ENCODE results near the gene FOXP1.

FOXP1 gene

GRCh38 chr3:71225002-71225684, 358.4 kb downstream of the FOXP1 start:
- DNase-seq: no peak

- no peak for DNase-seq
These were observed 363.5 kb downstream of the FOXP1 start for GRCh38 chr3:71219744-71220638.

GRCh38 chr3:71218508-71218907, 365.0 kb downstream of the FOXP1 start:
- no peak for DNase-seq

- no peak for DNase-seq
These were observed 365.8 kb downstream of the FOXP1 start for GRCh38 chr3:71217640-71218222.

- no peak for DNase-seq
These were observed 368.2 kb downstream of the FOXP1 start for GRCh38 chr3:71215351-71215750.

GRCh38 chr3:71214797-71215196, 368.7 kb downstream of the FOXP1 start:
- no peak for DNase-seq

- no peak for DNase-seq
These were observed 369.5 kb downstream of the FOXP1 start for GRCh38 chr3:71214016-71214415.

- no peak for DNase-seq
These were observed 372.4 kb downstream of the FOXP1 start for GRCh38 chr3:71211083-71211482.

- DNase-seq: no peak
These were observed 373.1 kb downstream of the FOXP1 start for GRCh38 chr3:71210257-71211007.

GRCh38 chr3:71208211-71209095, 375.1 kb downstream of the FOXP1 start:
- DNase-seq: no peak

GRCh38 chr3:71207632-71208031, 375.9 kb downstream of the FOXP1 start:
- DNase-seq: no peak

- DNase-seq: no peak
These were observed 377.0 kb downstream of the FOXP1 start for GRCh38 chr3:71206305-71207165.

- DNase-seq: no peak
These were observed 379.6 kb downstream of the FOXP1 start for GRCh38 chr3:71203727-71204488.

- no peak for DNase-seq
These were observed 380.5 kb downstream of the FOXP1 start for GRCh38 chr3:71202848-71203533.

GRCh38 chr3:71201939-71202338, 381.6 kb downstream of the FOXP1 start:
- DNase-seq: no peak

GRCh38 chr3:71197841-71198565, 385.5 kb downstream of the FOXP1 start:
- DNase-seq: no peak

GRCh38 chr3:71195492-71195891, 388.0 kb downstream of the FOXP1 start:
- DNase-seq: no peak

GRCh38 chr3:71194785-71195184, 388.7 kb downstream of the FOXP1 start:
- DNase-seq: no peak

- no peak for DNase-seq
These were observed 392.5 kb downstream of the FOXP1 start for GRCh38 chr3:71191031-71191482.
